Vagina (tissue), 2 donors: ENCODE data around the gene EHD1. TPM values are rescaled to one million over a fixed set of nuclear protein-coding genes. Genes with fewer than 3 reads are reported as not detected.
A peak's percentile ranks its signal among the peaks of the same experiment; 100 is the strongest.

Experiments used
- DNase-seq, 2 donors: peaks; one replicate each; pipeline ENCODE4 v3.0.0-alpha.2; 2017; ENCODE audit errors: extremely low spot score in 2 of 2
- H3K27ac ChIP-seq: fragments of 200-600 bp; sonication (generic); one replicate; pipeline ENCODE4 v1.5.1; 2019
- H3K27me3 ChIP-seq: fragments of 200-600 bp; sonication (generic); one replicate; pipeline ENCODE4 v1.5.1; 2019
- H3K36me3 ChIP-seq, 2 donors: fragments of 200-600 bp; sonication (generic); one replicate each; pipeline ENCODE4 v1.5.1; 2017 to 2019
- H3K4me1 ChIP-seq: fragments of 200-600 bp; sonication (generic); one replicate; pipeline ENCODE4 v1.5.1; 2019
- H3K4me3 ChIP-seq, 2 donors: fragments of 200-600 bp; sonication (generic); 1 replicate in 1 of 2; 2 replicates in 1 of 2; pipeline ENCODE4 v1.5.1; 2016 to 2019
- H3K9me3 ChIP-seq: fragments of 200-600 bp; sonication (generic); one replicate; pipeline ENCODE4 v1.5.1; 2019
- POLR2A ChIP-seq, 2 donors: fragments of 450-650 bp; IDR thresholded peaks; one replicate each; pipeline ENCODE4 v1.6.1; 2017; ENCODE audit warnings: antibody characterized with exemption in 2 of 2, mild to moderate bottlenecking in 2 of 2, moderate library complexity in 2 of 2
- POLR2AphosphoS5 ChIP-seq, 2 donors: sonication (generic); formaldehyde crosslinking; IDR thresholded peaks; one replicate each; pipeline ENCODE4 v1.9.0; 2017; ENCODE audit warnings: antibody characterized with exemption in 2 of 2, mild to moderate bottlenecking in 2 of 2, low read depth in 1 of 2; ENCODE audit not compliant: insufficient read depth in 1 of 2
- intact Hi-C: fragments of 100-400 bp; cut with DNase I; formaldehyde crosslinking; loops from one replicate; pipeline ENCODE4 v1.15.1; 2023
- total RNA-seq: library from RNA; depleted of rRNA; stranded (reverse); fragments of >200 nt; gene quantifications from one replicate; pipeline ENCODE4 v1.2.3, GENCODE V29; 2016
- TF ChIP-seq, protein P1 (sequence below), 3 experiments: fragments of 450-650 bp in 2 of 3; fragments of 200-600 bp in 1 of 3; sonication (generic) in 1 of 3; IDR thresholded peaks; one replicate each; pipeline ENCODE4 v1.5.1; 2017 to 2019; ENCODE audit warnings: antibody characterized with exemption in 3 of 3, mild to moderate bottlenecking in 2 of 3, moderate library complexity in 2 of 3

The EHD1 gene
- total RNA-seq, 1 donor from 2014 or later: 61.6 TPM

GRCh38 chr11:64859542-64860414 is 18.6 kb downstream of the EHD1 start:
- intact Hi-C loops: no loop called here
- no peak for DNase-seq
- no peak overlapping the region for H3K4me3 ChIP-seq
- no peaks in the 10 kb centered on the region for H3K9me3 ChIP-seq
- H3K27ac ChIP-seq: peak overlapping the region; percentile 3
- TF ChIP-seq, protein P1, sequence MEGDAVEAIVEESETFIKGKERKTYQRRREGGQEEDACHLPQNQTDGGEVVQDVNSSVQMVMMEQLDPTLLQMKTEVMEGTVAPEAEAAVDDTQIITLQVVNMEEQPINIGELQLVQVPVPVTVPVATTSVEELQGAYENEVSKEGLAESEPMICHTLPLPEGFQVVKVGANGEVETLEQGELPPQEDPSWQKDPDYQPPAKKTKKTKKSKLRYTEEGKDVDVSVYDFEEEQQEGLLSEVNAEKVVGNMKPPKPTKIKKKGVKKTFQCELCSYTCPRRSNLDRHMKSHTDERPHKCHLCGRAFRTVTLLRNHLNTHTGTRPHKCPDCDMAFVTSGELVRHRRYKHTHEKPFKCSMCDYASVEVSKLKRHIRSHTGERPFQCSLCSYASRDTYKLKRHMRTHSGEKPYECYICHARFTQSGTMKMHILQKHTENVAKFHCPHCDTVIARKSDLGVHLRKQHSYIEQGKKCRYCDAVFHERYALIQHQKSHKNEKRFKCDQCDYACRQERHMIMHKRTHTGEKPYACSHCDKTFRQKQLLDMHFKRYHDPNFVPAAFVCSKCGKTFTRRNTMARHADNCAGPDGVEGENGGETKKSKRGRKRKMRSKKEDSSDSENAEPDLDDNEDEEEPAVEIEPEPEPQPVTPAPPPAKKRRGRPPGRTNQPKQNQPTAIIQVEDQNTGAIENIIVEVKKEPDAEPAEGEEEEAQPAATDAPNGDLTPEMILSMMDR (IDR thresholded peaks at IDR 0.05): no peak
- TF ChIP-seq POLR2AphosphoS5 (IDR thresholded peaks at IDR 0.05; ENCODE audit: insufficient read depth in 1 of 2, low read depth in 1 of 2) (no peak), POLR2A (IDR thresholded peaks at IDR 0.05) (no peak)
- H3K4me1 ChIP-seq: peaks cover 61% of the 10 kb centered on the region
- H3K36me3 ChIP-seq: peaks cover 0 to 21% of the 10 kb centered on the region in 2 donors
- H3K27me3 ChIP-seq: no peaks in the 10 kb centered on the region

DNA sequence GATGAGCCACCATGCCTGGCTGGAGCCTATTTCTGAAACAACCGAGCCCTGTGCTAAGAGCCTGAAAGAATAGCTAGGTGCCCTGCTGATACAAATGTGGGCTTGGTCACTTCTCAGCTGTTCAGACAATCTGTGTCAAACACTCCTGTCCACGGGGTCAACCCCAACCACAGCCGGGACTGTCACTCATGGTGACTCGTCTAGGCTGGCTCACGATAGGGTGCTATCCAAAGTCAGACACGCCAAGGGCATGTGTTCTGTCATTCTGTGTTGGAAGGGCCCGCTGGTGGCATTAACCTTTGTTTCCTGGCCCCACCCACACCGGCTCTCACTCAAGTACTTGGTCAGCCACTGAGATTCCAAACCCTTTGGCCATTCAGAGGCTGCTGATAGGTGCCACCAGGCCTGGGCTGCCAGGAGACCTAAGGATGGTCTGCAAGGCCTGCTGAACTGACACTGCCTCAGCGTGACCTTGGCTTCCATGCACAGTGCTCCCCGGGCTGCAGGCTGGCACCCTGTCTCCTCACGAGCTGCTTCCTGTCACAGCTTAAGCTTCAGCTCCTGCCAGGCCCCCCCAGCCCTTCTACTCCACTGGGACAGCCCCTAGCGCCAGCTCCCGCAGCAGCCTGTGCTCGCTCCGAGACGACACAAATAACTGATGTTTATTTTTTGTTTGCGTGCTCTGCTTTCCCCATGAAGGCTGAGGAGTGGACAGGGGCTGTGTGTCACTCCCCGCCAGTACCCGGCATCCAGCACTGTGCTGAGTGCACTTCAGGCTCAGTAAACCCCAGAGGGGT is 19.8 kb downstream of the EHD1 start:
- TF ChIP-seq POLR2AphosphoS5 (IDR thresholded peaks at IDR 0.05; ENCODE audit: insufficient read depth in 1 of 2, low read depth in 1 of 2) (no peak), POLR2A (IDR thresholded peaks at IDR 0.05) (no peak)
- TF ChIP-seq, protein P1 (IDR thresholded peaks at IDR 0.05): no peak
- H3K4me1 ChIP-seq: peaks cover 58% of the 10 kb centered on the region
- H3K27ac ChIP-seq: peak overlapping the region; percentile 3
- H3K9me3 ChIP-seq: no peaks in the 10 kb centered on the region
- no peak for DNase-seq
- H3K36me3 ChIP-seq: peaks cover 0 to 32% of the 10 kb centered on the region in 2 donors
- H3K4me3 ChIP-seq: no peak overlapping the region
- intact Hi-C loops: no loop called here
- no peaks in the 10 kb centered on the region for H3K27me3 ChIP-seq

DNA sequence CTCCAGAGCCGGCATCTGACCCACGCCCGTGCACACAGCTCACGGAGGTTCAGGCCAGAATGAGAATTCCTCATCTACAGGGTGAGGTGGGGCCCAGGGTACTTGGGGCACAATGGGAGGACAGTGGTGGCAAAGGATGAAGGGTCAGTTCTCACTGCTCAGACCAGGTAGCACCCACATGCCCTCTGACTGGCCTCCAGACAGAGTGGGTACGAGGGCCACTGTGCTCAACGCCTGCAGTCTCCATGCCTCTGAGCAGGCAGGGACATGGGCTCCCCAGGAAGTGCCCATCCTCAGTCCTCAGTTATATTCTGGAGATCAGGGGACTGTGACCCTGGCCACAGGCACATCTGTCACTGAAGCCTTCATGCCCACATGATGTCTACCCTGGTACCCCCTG is 20.9 kb downstream of the EHD1 start:
- intact Hi-C loops: loop anchor here (2.0 kb wide), 1 partner anchor 21 kb away; the partner anchor contains the start of gene EHD1
- H3K36me3 ChIP-seq: peaks cover 0 to 32% of the 10 kb centered on the region in 2 donors
- H3K27me3 ChIP-seq: no peaks in the 10 kb centered on the region
- peak overlapping the region; percentile 79 for H3K27ac ChIP-seq
- TF ChIP-seq POLR2A (IDR thresholded peaks at IDR 0.05) (no peak), POLR2AphosphoS5 (IDR thresholded peaks at IDR 0.05; ENCODE audit: insufficient read depth in 1 of 2, low read depth in 1 of 2) (no peak)
- TF ChIP-seq, protein P1 (IDR thresholded peaks at IDR 0.05): no peak
- no peak for DNase-seq
- no peak overlapping the region for H3K4me3 ChIP-seq
- no peaks in the 10 kb centered on the region for H3K9me3 ChIP-seq
- H3K4me1 ChIP-seq: peaks cover 47% of the 10 kb centered on the region

GRCh38 chr11:64856382-64857227 is 21.8 kb downstream of the EHD1 start:
- intact Hi-C loops: loop anchor here (2.0 kb wide), 1 partner anchor 22 kb away; the partner anchor contains the start of gene EHD1

More at GRCh38 chr11:64856382-64857227, 21.8 kb downstream of the EHD1 start:
- peak overlapping the region; percentile 79 for H3K27ac ChIP-seq
- H3K27me3 ChIP-seq: no peaks in the 10 kb centered on the region
- TF ChIP-seq POLR2AphosphoS5 (IDR thresholded peaks at IDR 0.05; ENCODE audit: insufficient read depth in 1 of 2, low read depth in 1 of 2) (peak; percentile 53 to 82), POLR2A (IDR thresholded peaks at IDR 0.05) (no peak)
- no peaks in the 10 kb centered on the region for H3K9me3 ChIP-seq
- H3K4me3 ChIP-seq: no peak overlapping the region
- no peak for DNase-seq
- peaks cover 43% of the 10 kb centered on the region for H3K4me1 ChIP-seq
- H3K36me3 ChIP-seq: peaks cover 0 to 32% of the 10 kb centered on the region in 2 donors
